ENCODE data around the gene GSC2. TPM values are rescaled to one million over a fixed set of nuclear protein-coding genes. Genes with fewer than 3 reads are reported as not detected.

GSC2 gene
- total and polyA plus RNA-seq, 11 donors = not detected

DNA sequence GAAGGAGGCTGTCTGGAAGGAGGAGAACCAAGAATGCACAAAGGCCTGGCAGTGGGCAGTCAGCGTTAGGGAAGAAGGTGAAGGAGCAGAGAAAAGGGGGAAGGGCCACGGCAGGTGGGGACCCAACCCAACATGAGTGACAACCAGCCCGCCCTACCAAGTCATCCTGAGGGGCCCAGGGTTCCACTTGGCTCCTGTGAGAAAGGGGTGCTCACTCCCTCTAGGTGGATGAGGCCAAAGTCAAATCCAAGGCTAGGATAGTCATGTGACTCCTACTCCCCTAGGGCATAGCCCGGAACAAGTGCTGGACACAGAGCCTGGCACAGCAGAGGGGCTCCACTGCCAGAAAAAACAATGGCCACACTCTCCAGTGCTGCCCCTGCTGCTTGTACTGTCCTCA lies 25.7 kb downstream of the GSC2 start:
- intact Hi-C loops (cut with DNase I) = loop anchor here in 1 of 10 donors (10.0 kb wide), 1 partner anchor 60 kb away; no protein-coding TSS in a partner anchor

DNA sequence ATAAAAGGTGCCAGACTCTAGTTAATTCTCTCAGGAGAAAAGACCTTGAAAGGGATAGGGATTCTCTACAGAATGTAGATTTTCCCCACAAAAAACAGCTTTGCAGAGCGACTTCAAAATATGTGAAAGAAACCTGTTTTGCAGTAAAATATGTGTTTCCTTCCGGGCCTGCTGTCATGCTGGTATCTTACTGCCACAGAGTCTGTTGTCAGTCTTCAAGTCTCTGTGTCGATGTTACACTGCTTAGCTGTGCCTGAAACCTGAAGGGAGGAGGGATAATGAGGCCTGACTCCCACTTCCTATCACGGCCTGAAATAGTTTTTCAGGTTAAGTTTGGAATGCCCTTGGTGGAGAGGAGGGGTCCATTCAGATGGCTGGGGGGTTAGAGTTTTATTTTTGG lies 26.2 kb downstream of the GSC2 start:
- no peak overlapping the region for H3K27ac ChIP-seq
- intact Hi-C loops (cut with DNase I) = loop anchor here in 1 of 10 donors (10.0 kb wide), 1 partner anchor 59 kb away; no protein-coding TSS in a partner anchor
- no peaks in the 10 kb centered on the region for H3K27me3 ChIP-seq
- no peak for DNase-seq
- peaks cover 4 to 36% (median 30%) of the 10 kb centered on the region in 12 donors for H3K4me1 ChIP-seq
- H3K4me3 ChIP-seq = no peak overlapping the region
- no peaks in the 10 kb centered on the region for H3K36me3 ChIP-seq
- TF ChIP-seq, protein P1, sequence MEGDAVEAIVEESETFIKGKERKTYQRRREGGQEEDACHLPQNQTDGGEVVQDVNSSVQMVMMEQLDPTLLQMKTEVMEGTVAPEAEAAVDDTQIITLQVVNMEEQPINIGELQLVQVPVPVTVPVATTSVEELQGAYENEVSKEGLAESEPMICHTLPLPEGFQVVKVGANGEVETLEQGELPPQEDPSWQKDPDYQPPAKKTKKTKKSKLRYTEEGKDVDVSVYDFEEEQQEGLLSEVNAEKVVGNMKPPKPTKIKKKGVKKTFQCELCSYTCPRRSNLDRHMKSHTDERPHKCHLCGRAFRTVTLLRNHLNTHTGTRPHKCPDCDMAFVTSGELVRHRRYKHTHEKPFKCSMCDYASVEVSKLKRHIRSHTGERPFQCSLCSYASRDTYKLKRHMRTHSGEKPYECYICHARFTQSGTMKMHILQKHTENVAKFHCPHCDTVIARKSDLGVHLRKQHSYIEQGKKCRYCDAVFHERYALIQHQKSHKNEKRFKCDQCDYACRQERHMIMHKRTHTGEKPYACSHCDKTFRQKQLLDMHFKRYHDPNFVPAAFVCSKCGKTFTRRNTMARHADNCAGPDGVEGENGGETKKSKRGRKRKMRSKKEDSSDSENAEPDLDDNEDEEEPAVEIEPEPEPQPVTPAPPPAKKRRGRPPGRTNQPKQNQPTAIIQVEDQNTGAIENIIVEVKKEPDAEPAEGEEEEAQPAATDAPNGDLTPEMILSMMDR (IDR thresholded peaks at IDR 0.05) = no peak
- no peak for TF ChIP-seq POLR2A (IDR thresholded peaks at IDR 0.05)
- ATAC-seq = no peak
- 86 to 88% (median 87%) methylated on average over 4 of the region's 4 CpGs for WGBS, 4 donors
- no peaks in the 10 kb centered on the region for H3K9me3 ChIP-seq

More for the DNA sequence above, 25.7 kb downstream of the GSC2 start:
- ATAC-seq (no peak), DNase-seq (no peak)
- Histone ChIP-seq H3K36me3 (no peaks in the 10 kb centered on the region), H3K9me3 (no peaks in the 10 kb centered on the region), H3K27ac (no peak overlapping the region), H3K4me3 (no peak overlapping the region), H3K4me1 (peaks cover 4 to 32% (median 26%) of the 10 kb centered on the region in 12 donors), H3K27me3 (no peaks in the 10 kb centered on the region)
- TF ChIP-seq, protein P1 (IDR thresholded peaks at IDR 0.05) = no peak
- no peak for TF ChIP-seq POLR2A (IDR thresholded peaks at IDR 0.05)
- WGBS, 4 donors = 76 to 87% (median 79%) methylated on average over 4 of the region's 4 CpGs

DNA sequence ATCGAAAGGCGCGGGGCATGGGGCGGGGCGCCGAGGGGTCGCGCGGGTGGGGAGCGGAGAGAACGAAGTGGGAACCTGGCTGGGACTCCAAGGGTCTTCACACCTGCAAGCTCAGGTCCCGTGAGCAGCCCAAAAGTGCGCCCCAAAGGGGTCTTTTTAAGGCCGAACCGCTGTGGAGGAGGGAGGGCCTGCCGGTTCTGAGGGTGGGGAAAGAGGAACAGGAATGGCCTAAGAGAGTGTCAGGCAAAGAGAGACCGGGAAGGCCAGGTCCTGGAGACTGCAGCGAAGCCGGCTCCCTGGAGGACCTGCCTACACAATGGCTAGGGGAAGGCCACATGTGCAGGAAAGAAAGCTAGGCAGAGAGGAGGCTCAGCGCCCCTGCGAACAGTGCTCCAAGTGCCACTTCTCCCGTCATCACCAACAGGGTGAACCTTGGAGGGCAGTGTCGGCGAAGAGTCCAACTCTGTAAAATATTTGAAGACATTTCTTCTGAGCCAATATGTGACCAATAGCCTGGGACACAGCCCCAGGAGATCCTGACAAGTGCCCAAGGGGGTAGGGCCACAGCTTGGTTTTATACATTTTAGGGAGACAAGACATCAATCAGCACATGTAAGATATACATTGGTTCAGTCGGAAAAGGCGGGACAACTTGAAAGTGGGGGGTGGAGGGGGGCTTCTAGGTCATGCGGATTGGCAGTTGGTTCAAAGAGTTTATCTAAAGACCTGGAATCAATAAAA lies 27.2 kb downstream of the GSC2 start:
- Histone ChIP-seq H3K4me1 (peaks cover 4 to 46% (median 39%) of the 10 kb centered on the region in 12 donors), H3K36me3 (peaks cover 0 to 2% (median 0%) of the 10 kb centered on the region in 9 donors), H3K4me3 (peak overlapping the region; percentile 86 to 98 (median 94)), H3K27ac (peak overlapping the region in 10 of 12 donors; percentile 13 to 98 (median 70)), H3K27me3 (no peaks in the 10 kb centered on the region), H3K9me3 (no peaks in the 10 kb centered on the region)
- DNase-seq (peak in 1 of 5 donors; percentile 45), ATAC-seq (peak in 3 of 4 donors; percentile 14 to 16 (median 15))
- intact Hi-C loops (cut with DNase I) = loop anchor here in 1 of 10 donors (10.0 kb wide), 1 partner anchor 58 kb away; no protein-coding TSS in a partner anchor
- 19 to 28% (median 24%) methylated on average over 17 to 27 of the region's 27 CpGs for whole genome bisulfite sequencing, 4 donors
- no peak for TF ChIP-seq POLR2A (IDR thresholded peaks at IDR 0.05)
- TF ChIP-seq, protein P1 (IDR thresholded peaks at IDR 0.05) = no peak

DNA sequence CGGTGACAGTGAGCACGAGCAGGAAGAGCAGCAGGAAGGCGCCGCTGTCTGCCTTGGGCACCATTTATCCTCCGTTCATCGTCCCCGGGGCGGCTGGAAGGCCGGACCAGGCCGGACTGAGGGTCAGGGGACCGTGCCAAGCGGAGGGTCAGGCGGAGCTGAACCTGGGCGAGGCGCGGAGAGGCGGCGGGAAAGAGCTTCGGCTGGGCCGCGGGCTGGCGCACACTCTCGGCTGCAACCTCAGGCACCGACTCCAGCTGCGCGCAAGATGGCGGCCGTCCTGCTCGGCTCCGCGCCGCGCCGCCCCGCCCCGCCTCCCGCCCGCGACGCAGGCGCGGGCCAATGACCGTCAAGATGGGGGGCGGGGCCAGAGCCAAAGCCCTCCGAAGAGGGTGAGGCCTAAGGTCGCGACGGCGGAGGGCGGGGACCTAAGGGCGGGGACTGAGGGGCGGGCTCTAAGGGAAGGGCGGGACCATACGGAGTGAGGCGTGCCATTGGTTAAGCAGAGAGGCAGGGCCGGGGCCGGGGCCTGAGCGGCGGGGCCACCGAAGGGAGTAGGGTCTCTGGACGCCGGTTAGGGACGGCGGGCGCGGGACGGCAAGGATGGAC lies 27.8 kb downstream of the GSC2 start, which contains the start of gene DGCR2:
TSS of gene DGCR2 (minus strand) at position 270 of the 609 bp plus-strand sequence. CDS start at position 64, 206 bp downstream.
- no peaks in the 10 kb centered on the region for H3K27me3 ChIP-seq
- H3K4me3 ChIP-seq = peak within 1 kb of the TSS; percentile 86 to 98 (median 94)
- DNase-seq = peak; percentile 97 to 99 (median 97)
- H3K36me3 ChIP-seq = peaks cover 0 to 8% (median 0%) of the 10 kb centered on the region in 9 donors
- peak; percentile 37 to 85 for TF ChIP-seq POLR2A (IDR thresholded peaks at IDR 0.05)
- TF ChIP-seq, protein P1 (IDR thresholded peaks at IDR 0.05) = peak in 2 of 12 donors; percentile 9 to 13
- peak; percentile 97 to 99 (median 98) for ATAC-seq
- H3K4me1 ChIP-seq = peaks cover 4 to 53% (median 44%) of the 10 kb centered on the region in 12 donors
- intact Hi-C loops (cut with DNase I) = loop anchor here in 1 of 10 donors (10.0 kb wide), 1 partner anchor 57 kb away; no protein-coding TSS in a partner anchor
- WGBS, 4 donors = 0 to 1% (median 0%) methylated on average over 19 to 67 of the region's 67 CpGs; no CpG with 5 or more reads in 1 of the 4 donors
- no peaks in the 10 kb centered on the region for H3K9me3 ChIP-seq
- peak within 1 kb of the TSS; percentile 88 to 98 (median 94) for H3K27ac ChIP-seq

All from heart left ventricle (tissue), 16 donors.